T-cell (primary cell): Measurements from ENCODE around the gene SMIM41. TPM values are rescaled to one million over a fixed set of nuclear protein-coding genes. Genes with fewer than 3 reads are reported as not detected.

Source experiments
- ATAC-seq, 4 experiments: fragments of 200-7000 bp in 3 of 4; fragments of 150-1000 bp in 1 of 4; cut with Tn5 transposase; replicated peaks in 1 of 4; 1 replicate in 3 of 4; 2 replicates in 1 of 4; pipeline ENCODE4 v1.10.0; 2021; ENCODE audit warnings: moderate library complexity in 3 of 4, mild to moderate bottlenecking in 2 of 4, moderate number of reproducible peaks in 1 of 4
- CTCF ChIA-PET, 2 donors: fragments of 300-600 bp; sonication (Branson Sonifier 250); formaldehyde crosslinking; loops; one replicate each; lab custom pipeline; 2022; ENCODE audit warnings: antibody characterized with exemption in 2 of 2; lab: Charles Lee
- POLR2A ChIA-PET, 2 donors: fragments of 300-600 bp; sonication (Branson Sonifier 250); formaldehyde crosslinking; loops; one replicate each; lab custom pipeline; 2022; ENCODE audit warnings: antibody characterized with exemption in 2 of 2; lab: Charles Lee
- DNase-seq, 35 experiments: peaks; one replicate each; pipeline versions ENCODE4 v3.0.0 to v3.0.0-alpha.2; 2013 to 2023
- H3K27ac ChIP-seq: one replicate; pipeline ENCODE4 v1.5.1; 2013; ENCODE audit warnings: low read length
- H3K27me3 ChIP-seq, 2 experiments: replicated peaks in 1 of 2; 1 replicate in 1 of 2; 2 replicates in 1 of 2; pipeline versions ENCODE4 v1.6.1 to v1.7.0; 2013; ENCODE audit warnings: low read length in 1 of 2, mixed read lengths in 1 of 2; ENCODE audit not compliant: control insufficient read depth in 2 of 2, insufficient read depth in 2 of 2; ENCODE audit errors: extremely low read depth in 1 of 2
- H3K36me3 ChIP-seq, 2 donors: 1 replicate in 1 of 2; 2 replicates in 1 of 2; pipeline versions ENCODE4 v1.6.1 to v1.7.0; 2013; ENCODE audit warnings: low read length in 1 of 2; ENCODE audit not compliant: control insufficient read depth in 2 of 2, insufficient read depth in 1 of 2; ENCODE audit errors: extremely low read depth in 1 of 2
- H3K4me1 ChIP-seq, 2 experiments: 1 replicate in 1 of 2; 2 replicates in 1 of 2; pipeline versions ENCODE4 v1.6.1 to v1.7.0; 2013; ENCODE audit warnings: low read length in 2 of 2, mixed read lengths in 1 of 2; ENCODE audit not compliant: insufficient read depth in 2 of 2, control insufficient read depth in 1 of 2; ENCODE audit errors: extremely low read depth in 1 of 2
- H3K4me3 ChIP-seq, 2 donors: 1 replicate in 1 of 2; 2 replicates in 1 of 2; pipeline versions ENCODE4 v1.5.1 to v1.7.0; 2013; ENCODE audit warnings: mild to moderate bottlenecking in 2 of 2, low read length in 1 of 2, moderate library complexity in 1 of 2; ENCODE audit not compliant: control insufficient read depth in 1 of 2; ENCODE audit errors: extremely low read depth in 1 of 2
- H3K9me3 ChIP-seq: 2 replicates; pipeline ENCODE4 v1.7.0; 2013
- H3K27ac Mint-ChIP-seq, 2 donors: one replicate each; pipeline ENCODE4 v1.8.0; 2020 to 2021; ENCODE audit warnings: mild to moderate bottlenecking in 2 of 2, mixed read lengths in 2 of 2
- H3K27me3 Mint-ChIP-seq, 2 donors: one replicate each; pipeline ENCODE4 v1.8.0; 2021 to 2022; ENCODE audit warnings: mixed read lengths in 2 of 2
- H3K36me3 Mint-ChIP-seq: one replicate; pipeline ENCODE4 v1.8.0; 2021; ENCODE audit warnings: mixed read lengths
- H3K4me1 Mint-ChIP-seq, 3 donors: one replicate each; pipeline ENCODE4 v1.8.0; 2020 to 2022; ENCODE audit warnings: mixed read lengths in 3 of 3, mild to moderate bottlenecking in 1 of 3
- H3K4me3 Mint-ChIP-seq, 3 donors: one replicate each; pipeline ENCODE4 v1.8.0; 2020 to 2022; ENCODE audit warnings: mild to moderate bottlenecking in 3 of 3, mixed read lengths in 3 of 3, moderate library complexity in 3 of 3
- H3K9me3 Mint-ChIP-seq, 3 donors: one replicate each; pipeline ENCODE4 v1.8.0; 2020 to 2022; ENCODE audit warnings: mixed read lengths in 3 of 3
- WGBS: methylation state at CpG from one replicate; pipeline ENCODE4 v1.1.5; 2013; ENCODE audit warnings: missing lambda C conversion rate; ENCODE audit not compliant: insufficient coverage; 5-methylcytosine and 5-hydroxymethylcytosine counted together
- total RNA-seq, 35 experiments: library from RNA in 6 of 35; stranded (reverse) in 6 of 35; fragments of 120-200 nt in 1 of 35; gene quantifications; one replicate each; pipeline versions ENCODE4 v1.2.1 to v1.2.4 and lab custom pipeline; 2013 to 2026

The SMIM41 gene
- total RNA-seq, 5 donors from 2014 or later (not counting 1 experiment from before 2014, with no cell fraction given), result 0.41 TPM; not detected in 4

DNA sequence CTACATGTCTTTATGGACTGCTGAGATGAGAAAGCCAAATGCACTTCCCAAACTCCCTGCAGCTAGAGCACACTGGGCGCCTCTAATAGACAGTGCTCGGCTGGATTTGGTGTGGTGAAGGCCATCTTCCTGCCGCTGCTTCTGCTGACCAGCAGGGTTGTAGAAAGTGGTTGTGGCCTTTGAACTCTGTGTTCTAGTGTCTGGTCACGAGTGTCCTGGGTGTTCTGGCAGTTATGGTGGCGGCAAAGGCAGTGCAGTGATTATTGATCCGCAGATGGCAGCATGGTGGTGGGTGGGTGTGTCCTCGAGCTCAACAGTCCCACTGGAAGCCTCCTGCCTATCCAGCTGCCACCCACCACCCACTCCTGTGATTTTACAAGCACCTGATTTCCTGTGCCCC lies 43.4 kb downstream of the SMIM41 start:
- WGBS, result 83% methylated on average over 3 of the region's 7 CpGs
- CTCF ChIA-PET, result interaction anchor here (0.6 to 0.7 kb wide), 4 partner anchors 89 to 219 kb away, joined by 4 to 6 read pairs (median 5); no protein-coding TSS in a partner anchor
- no peaks in the 10 kb centered on the region for H3K9me3 Mint-ChIP-seq
- H3K4me3 Mint-ChIP-seq, result no peak overlapping the region
- Histone ChIP-seq H3K9me3 (no peaks in the 10 kb centered on the region), H3K4me1 (peaks cover 0 to 12% of the 10 kb centered on the region in 2 experiments), H3K27me3 (peaks cover 0 to 71% of the 10 kb centered on the region in 2 experiments), H3K27ac (no peak overlapping the region), H3K36me3 (no peaks in the 10 kb centered on the region), H3K4me3 (no peak overlapping the region)
- H3K4me1 Mint-ChIP-seq, result peaks cover 6 to 13% (median 6%) of the 10 kb centered on the region in 3 donors
- no peak overlapping the region for H3K27ac Mint-ChIP-seq
- DNase-seq, result no peak
- peaks cover 18 to 21% of the 10 kb centered on the region in 2 donors for H3K27me3 Mint-ChIP-seq
- ATAC-seq, result no peak
- H3K36me3 Mint-ChIP-seq, result no peaks in the 10 kb centered on the region
- POLR2A ChIA-PET, result interaction anchor here in 1 of 2 donors (0.6 kb wide), 1 partner anchor 86 kb away, joined by 8 read pairs; no protein-coding TSS in a partner anchor

DNA sequence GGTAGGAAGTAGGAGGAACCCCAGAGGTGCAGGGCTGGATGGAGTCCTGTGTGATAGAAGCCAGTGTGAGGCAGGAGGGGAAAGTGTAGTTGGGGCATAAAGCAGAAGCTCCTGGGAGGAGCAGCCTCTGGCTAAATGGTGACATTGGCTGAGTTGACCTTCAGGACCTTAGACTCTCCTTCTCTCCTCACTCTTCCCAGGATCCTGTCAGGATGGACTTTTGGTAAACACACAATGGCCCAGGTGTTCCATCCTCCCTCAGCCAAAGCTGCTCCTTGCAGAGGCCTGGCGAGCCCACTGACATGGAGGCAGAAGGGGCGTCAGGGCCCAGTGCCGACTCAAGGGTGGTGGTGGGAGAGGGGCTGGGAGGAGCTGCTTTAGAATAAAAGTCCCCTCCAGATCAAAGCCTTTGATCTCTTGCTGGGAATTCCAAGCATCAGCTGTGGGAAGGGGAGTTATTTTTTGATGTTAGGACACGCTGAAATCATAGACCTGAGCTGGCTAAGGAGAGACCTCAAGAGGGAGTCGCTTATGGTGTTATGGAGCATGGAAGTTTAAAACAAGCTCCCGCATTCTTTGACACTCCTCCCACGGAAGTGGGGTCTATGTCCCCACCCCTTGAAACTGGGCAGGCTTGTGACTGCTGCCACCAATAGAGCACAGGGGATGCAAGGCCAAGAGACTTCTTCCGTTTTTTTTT lies 44.1 kb downstream of the SMIM41 start:
- no peaks in the 10 kb centered on the region for H3K9me3 ChIP-seq
- DNase-seq (no peak), ATAC-seq (no peak)
- Mint-ChIP-seq H3K36me3 (no peaks in the 10 kb centered on the region), H3K9me3 (no peaks in the 10 kb centered on the region), H3K4me1 (peaks cover 6 to 13% (median 6%) of the 10 kb centered on the region in 3 donors), H3K27me3 (peaks cover 21 to 23% of the 10 kb centered on the region in 2 donors), H3K27ac (no peak overlapping the region), H3K4me3 (no peak overlapping the region)
- H3K36me3 ChIP-seq, result no peaks in the 10 kb centered on the region
- WGBS, result 20% methylated on average over 1 of the region's 8 CpGs
- ChIA-PET CTCF (interaction anchor here (0.6 to 1.0 kb wide), 6 partner anchors 55 to 268 kb away, joined by 3 to 6 read pairs (median 4); no protein-coding TSS in a partner anchor), POLR2A (interaction anchor here in 1 of 2 donors (0.6 kb wide), 1 partner anchor 87 kb away, joined by 8 read pairs; no protein-coding TSS in a partner anchor)
- H3K4me1 ChIP-seq, result peaks cover 0 to 12% of the 10 kb centered on the region in 2 experiments
- H3K4me3 ChIP-seq, result no peak overlapping the region
- no peak overlapping the region for H3K27ac ChIP-seq
- peaks cover 0 to 75% of the 10 kb centered on the region in 2 experiments for H3K27me3 ChIP-seq

DNA sequence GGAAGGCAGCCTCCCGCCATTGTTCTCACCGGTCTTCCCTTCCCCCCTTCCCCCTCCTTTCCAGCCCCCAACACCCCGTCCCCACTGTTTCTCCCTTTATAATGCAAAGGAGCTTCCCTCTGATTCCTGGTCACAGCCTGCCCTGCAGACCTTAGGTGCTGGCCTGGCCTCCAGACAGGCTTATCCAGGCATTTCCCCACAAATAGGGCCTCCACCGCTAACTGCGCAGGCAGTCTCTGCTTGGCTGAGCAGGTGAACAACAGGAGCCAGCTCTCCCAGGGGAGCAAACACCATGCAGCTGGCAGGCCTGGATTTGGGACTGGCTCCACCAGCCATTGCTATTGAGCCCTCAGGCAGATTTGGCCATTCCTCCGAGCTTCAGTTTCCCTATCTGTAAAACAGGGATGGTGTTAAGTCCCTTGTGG lies 46.0 kb downstream of the SMIM41 start:
- H3K36me3 ChIP-seq, result no peaks in the 10 kb centered on the region
- ATAC-seq, result no peak
- Mint-ChIP-seq H3K4me1 (peaks cover 3 to 6% (median 4%) of the 10 kb centered on the region in 3 donors), H3K9me3 (no peaks in the 10 kb centered on the region), H3K4me3 (no peak overlapping the region), H3K27ac (no peak overlapping the region), H3K27me3 (peaks cover 21 to 23% of the 10 kb centered on the region in 2 donors), H3K36me3 (no peaks in the 10 kb centered on the region)
- H3K4me1 ChIP-seq, result peaks cover 0 to 5% of the 10 kb centered on the region in 2 experiments
- DNase-seq, result no peak
- H3K27ac ChIP-seq, result no peak overlapping the region
- POLR2A ChIA-PET, result no interaction called here
- CTCF ChIA-PET, result interaction anchor here in 1 of 2 donors (1.0 kb wide), 1 partner anchor 100 kb away, joined by 3 read pairs; no protein-coding TSS in a partner anchor
- WGBS, result 66% methylated on average over 5 of the region's 6 CpGs
- peaks cover 0 to 65% of the 10 kb centered on the region in 2 experiments for H3K27me3 ChIP-seq
- no peak overlapping the region for H3K4me3 ChIP-seq
- no peaks in the 10 kb centered on the region for H3K9me3 ChIP-seq

- Mint-ChIP-seq H3K4me1 (peaks cover 2 to 6% (median 4%) of the 10 kb centered on the region in 3 donors), H3K27me3 (peaks cover 20 to 21% of the 10 kb centered on the region in 2 donors), H3K9me3 (no peaks in the 10 kb centered on the region), H3K27ac (no peak overlapping the region), H3K36me3 (no peaks in the 10 kb centered on the region), H3K4me3 (no peak overlapping the region)
- CTCF ChIA-PET, result interaction anchor here in 1 of 2 donors (0.6 to 1.0 kb wide), 2 partner anchors 101 to 1559 kb away, joined by 3 read pairs; no protein-coding TSS in a partner anchor
- Histone ChIP-seq H3K27ac (no peak overlapping the region), H3K9me3 (no peaks in the 10 kb centered on the region), H3K4me1 (peaks cover 0 to 5% of the 10 kb centered on the region in 2 experiments), H3K36me3 (no peaks in the 10 kb centered on the region), H3K27me3 (peaks cover 0 to 63% of the 10 kb centered on the region in 2 experiments), H3K4me3 (no peak overlapping the region)
- WGBS, result no CpG with 5 or more reads among the region's 2 CpGs
- ATAC-seq (no peak), DNase-seq (peak in 1 of 35 experiments; percentile 4)
- POLR2A ChIA-PET, result no interaction called here
Observed at GRCh38 chr12:52126050-52126604, 46.6 kb downstream of the SMIM41 start.

- 51% methylated on average over 18 of the region's 21 CpGs for WGBS
- Mint-ChIP-seq H3K36me3 (no peaks in the 10 kb centered on the region), H3K9me3 (no peaks in the 10 kb centered on the region), H3K27me3 (peaks cover 16 to 23% of the 10 kb centered on the region in 2 donors), H3K4me3 (no peak overlapping the region), H3K4me1 (peaks cover 0 to 2% (median 0%) of the 10 kb centered on the region in 3 donors), H3K27ac (no peak overlapping the region)
- ChIA-PET CTCF (no interaction called here), POLR2A (no interaction called here)
- Histone ChIP-seq H3K36me3 (no peaks in the 10 kb centered on the region), H3K4me3 (no peak overlapping the region), H3K27ac (no peak overlapping the region), H3K27me3 (peaks cover 0 to 62% of the 10 kb centered on the region in 2 experiments), H3K9me3 (no peaks in the 10 kb centered on the region), H3K4me1 (no peaks in the 10 kb centered on the region)
- DNase-seq (peak in 1 of 35 experiments; percentile 15), ATAC-seq (no peak)
Observed at GRCh38 chr12:52126605-52127578, 47.4 kb downstream of the SMIM41 start.
